ENCODE measurements around the gene TNS3.

Gene TNS3

GRCh38 chr7:47581438-47581803 is 490 bp downstream of the TNS3 start:
- no peak for DNase-seq (ENCODE audit: low spot score)

GRCh38 chr7:47580811-47581331 is 1.0 kb downstream of the TNS3 start:
- DNase-seq (ENCODE audit: low spot score), result no peak

DNA sequence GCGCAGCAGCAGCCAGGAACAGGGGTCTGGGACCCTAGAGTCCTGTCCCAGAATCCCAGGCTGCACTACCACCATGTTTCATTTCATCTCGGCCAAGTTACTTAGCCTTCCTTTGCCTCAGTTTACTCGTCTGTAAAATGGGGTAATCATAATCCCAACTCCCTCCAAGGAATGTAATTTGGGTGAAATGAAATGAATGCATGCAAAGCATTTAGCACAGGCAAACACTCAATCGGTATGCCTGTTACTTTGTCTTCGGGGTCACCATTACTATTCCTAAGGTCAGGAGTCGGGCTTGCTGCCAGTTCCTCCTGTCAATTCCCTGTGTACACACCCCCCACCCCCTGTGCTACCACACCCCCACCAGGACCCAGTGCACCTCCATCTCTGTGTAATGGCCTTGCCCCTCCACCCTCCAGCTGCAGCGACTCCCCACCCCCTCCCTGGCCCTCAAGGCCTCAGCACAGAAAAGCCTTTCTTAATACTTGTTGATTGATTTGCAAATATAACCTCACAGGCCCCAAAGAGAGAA is 1.7 kb downstream of the TNS3 start:
- DNase-seq (ENCODE audit: low spot score), result no peak

DNA sequence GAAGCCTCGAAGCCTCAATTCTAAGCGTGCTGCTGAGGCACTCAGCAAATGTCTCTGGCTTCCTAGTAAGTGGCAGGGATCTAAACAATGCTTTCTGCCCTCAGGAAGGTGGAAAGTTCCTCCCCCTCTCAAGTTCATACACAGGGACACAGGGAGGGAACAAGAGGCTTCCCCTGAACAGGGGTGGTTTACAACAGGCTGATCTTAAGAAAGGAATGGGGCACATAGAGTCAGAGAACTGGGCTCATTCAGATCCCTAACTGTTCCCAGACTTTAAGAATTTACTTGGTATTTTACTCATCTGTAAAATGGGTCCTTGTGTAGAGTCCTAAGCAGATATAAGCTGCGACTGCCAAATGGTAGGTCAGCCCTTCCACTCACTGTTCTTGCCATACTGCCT is 2.5 kb downstream of the TNS3 start:
- no peak for DNase-seq (ENCODE audit: low spot score)

DNA sequence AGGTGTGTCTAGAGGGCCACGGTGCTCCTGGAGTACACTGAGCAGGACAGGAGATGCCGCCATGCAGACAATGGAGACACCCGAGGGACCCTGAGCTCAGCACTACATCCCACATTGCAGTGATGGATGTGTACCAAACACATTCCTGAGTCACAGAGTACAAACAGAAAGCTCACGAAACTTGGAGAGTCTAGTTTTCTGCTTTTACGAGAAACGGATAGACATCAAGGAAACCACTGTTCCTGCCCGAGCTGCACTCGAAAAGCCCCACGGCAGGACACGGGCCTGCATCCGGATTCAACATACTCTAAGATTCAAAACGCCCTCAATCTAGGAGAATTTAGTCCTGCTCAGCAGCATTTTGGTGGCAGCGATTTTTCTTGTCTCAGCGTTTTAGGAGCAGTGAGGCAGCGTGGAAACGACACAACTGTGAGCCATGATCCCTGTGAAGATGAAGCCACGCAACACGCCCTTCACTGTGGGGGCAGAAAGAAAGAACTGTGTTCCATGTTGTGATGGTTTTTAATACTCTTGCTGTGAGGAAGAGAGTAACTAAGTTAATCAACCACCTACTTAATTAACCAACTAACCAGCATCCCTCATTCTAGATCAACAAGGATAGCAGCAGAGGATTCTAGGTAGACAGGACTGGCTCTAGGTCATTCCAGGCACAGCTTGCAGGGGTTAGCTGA is 3.2 kb downstream of the TNS3 start:
- DNase-seq (ENCODE audit: low spot score), result no peak

- DNase-seq (ENCODE audit: low spot score), result no peak
These were observed 4.5 kb downstream of the TNS3 start for GRCh38 chr7:47577321-47577919.

DNA sequence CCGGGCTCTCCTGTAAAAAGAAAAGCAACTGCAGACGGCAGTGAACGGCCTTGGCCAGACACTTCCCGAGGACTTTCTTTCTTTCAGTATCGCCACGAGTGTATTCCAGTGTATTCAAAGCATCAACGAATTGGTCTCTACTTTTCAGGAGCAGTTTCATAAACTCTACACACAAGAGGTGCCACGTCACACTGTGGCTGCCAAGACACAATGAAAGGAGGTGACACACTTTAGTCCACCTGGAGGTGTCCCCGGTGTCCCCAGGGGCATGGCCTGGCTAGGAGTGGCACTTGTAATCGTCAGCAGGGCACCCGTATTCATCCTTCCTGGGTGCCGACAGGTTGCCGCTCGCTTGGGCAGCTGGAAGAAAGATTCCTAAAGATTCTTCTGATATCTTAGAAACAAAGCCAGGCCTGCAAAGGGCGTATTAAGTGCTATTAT is 5.0 kb downstream of the TNS3 start:
- DNase-seq (ENCODE audit: low spot score), result no peak

DNA sequence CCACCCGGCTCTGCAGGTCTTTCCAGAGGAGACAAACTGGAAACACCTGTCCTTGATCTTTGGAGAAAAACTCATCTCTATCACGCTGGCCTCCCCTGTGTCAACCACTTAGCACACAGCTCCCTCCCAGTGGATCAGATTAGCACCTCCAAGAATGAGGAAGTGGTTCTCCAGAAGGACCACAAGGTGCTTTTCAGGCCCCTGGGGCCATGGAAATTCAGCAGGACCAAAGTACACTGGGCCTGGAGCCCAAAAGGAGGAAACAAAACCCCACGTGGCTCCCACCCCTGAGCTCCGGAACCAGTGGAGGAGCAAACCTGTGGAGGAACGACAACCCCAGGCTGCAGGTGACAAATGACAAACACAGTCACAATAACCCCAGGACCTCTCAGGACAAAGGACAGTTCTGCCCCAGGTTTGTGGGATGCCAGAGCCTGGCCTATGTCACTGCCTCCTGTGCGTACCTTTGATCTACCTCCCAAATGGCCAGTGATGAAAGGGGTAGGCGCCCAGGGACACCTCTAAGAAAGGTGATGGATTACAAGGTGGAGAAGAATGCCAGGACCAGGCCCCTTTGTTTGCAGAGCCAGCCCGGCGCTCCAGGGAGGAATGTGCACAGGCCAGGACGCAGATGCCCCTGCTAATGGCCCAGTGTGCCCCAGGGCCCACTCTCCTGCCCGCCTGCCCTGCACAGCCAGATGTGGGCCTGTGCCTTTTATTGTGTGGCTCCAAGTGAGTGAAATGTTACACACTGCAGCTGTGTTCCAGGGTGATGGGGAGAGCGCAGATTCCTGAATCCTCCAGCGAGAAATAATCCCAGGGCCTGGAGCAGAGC is 5.7 kb downstream of the TNS3 start:
- no peak for DNase-seq (ENCODE audit: low spot score)

DNA sequence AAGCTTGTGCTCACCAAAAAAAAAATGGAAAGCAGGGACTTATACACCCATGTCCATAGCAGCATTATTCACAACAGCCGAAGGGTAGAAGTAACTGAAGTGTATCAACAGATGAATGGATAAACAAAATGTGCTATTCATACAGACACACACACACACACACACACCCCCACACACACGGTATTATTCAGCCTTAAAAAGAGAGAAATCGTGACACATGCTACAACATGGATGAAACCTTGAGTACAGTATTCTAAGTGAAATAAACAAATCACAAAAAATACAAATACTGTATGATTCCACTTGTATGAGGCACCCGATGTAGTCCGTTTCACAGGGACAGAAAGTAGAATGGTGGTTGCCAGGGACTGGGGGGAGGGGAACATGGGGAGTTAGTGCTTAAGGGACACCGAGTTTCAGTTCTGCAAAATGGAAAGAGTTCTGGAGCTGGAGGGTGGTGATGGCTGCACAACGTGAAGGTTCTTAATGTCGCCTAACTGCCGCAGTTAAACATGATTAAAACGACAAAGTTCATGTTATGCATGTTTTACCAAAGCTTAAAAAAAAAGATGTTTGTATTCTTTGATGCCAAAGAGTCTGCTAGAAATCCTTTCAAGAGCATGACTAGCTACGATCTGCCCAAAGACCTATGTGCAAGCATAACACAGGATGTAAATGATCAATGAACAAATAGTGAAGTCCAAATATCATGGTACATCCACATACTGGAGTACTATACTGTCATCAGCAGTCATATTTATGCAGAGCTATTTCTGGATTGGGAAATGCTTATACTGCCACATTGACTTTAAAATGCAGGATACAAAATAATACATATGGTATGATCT is 7.2 kb downstream of the TNS3 start:
- DNase-seq (ENCODE audit: low spot score), result no peak

GRCh38 chr7:47573758-47574481 is 8.0 kb downstream of the TNS3 start:
- DNase-seq (ENCODE audit: low spot score), result no peak

GRCh38 chr7:47572939-47573757 is 8.8 kb downstream of the TNS3 start:
- DNase-seq (ENCODE audit: low spot score), result no peak

DNA sequence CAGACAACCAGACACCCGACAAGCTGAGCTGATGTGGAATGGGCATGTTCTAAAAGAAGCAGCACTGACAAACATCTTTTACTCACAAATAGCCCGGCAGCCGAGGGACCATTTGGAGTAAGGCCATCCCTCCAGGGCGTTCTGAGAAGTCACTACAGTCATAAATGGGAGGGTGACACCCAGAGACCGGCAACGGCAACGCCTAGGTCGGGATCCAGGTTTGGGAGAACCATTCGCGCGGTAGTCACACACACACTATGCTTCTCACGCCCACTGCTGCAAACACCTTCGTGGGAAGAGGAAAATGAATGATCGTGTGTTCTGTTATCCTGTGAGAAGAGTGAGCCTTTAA is 9.8 kb downstream of the TNS3 start:
- no peak for DNase-seq (ENCODE audit: low spot score)

DNA sequence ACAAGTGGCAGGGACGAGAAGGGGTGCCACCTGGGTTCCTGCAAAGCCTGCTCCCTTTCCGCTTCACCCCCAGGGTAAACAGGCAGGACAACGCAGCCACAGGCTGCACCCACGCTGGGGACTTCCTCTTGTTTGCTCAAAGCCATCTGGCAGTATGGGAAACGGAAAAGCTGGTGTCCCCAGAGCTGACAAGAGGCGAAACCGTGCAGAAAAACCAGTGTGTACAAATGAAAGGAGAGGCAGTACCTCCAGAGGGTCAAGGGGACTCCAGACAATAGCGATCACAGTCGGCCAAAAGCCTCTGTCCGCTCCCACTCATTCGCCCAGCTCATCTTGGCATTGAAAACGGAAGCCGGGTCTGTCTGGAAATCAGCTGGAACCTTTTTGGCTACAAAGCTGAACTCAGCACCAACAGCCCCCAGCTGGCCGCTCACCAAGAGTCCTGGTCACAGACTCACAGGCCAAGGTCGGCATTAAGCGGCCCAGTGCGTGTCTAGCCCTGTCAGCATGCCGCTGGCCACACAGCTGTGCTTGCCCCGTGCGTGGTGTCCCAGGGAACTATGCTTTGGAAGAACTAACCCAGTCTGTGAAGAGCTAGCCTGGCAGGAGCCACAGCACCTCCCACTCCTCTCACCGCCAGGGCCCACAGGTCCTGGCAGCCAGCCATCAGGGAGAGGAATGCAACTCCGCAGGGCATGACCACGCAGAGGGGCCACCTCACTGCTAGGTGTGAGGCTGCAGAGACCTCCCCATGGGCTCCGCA is 10.4 kb downstream of the TNS3 start:
- DNase-seq (ENCODE audit: low spot score), result no peak

GRCh38 chr7:47570649-47571050 is 11.3 kb downstream of the TNS3 start:
- no peak for DNase-seq (ENCODE audit: low spot score)

- DNase-seq (ENCODE audit: low spot score), result no peak
These were observed 13.4 kb downstream of the TNS3 start for GRCh38 chr7:47568547-47568946.

DNA sequence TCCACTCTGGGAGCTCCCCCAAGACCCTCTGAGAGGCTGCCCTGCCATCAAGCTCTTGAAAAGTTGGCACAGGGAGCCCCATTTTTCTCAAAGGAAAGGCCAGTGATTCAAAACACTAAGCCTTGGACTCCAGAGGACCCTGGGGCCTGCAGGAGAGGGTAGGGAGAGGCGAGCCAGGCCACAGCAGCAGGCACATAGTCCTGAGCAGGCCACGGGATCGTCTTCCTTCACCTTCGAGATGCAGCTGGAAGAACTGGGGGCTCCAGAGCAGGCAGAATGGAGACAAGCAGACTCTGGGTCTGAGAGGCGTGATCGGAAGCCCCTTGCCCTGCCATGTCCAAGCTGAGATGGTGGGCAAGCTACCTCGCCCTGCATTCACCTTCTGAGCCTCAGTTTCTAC is 13.9 kb downstream of the TNS3 start:
- no peak for DNase-seq (ENCODE audit: low spot score)

- DNase-seq (ENCODE audit: low spot score), result no peak
These were observed 16.2 kb downstream of the TNS3 start for GRCh38 chr7:47565640-47566250.

DNA sequence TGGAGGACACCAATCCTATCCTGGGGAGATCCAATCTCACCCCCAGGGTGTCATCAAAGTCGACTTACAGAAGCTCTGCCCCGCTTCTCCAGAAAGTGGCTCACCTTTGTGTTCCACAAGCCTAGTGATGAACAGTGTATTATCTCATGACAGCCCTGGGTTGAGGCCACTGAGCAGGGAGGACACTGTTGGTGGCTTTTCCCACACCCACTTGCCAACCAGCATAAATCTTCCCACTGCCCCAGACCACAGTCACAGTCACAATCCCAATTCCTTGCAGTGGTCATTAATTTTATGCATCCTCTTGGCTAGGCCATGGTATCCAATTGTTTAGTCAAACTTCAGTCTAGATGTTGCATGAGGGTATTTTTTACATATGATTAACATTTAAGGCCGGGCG is 18.4 kb downstream of the TNS3 start:
- no peak for DNase-seq (ENCODE audit: low spot score)
